SK-N-SH (cell line): ENCODE data around the gene EXOC4. TPM values are rescaled to one million over a fixed set of nuclear protein-coding genes. Genes with fewer than 3 reads are reported as not detected.

Experiments
- CTCF ChIA-PET: fragments of 300-600, 350-600 bp; formaldehyde crosslinking; extraction: SDS; loops from one replicate; lab custom pipeline; 2021; lab: Yijun Ruan, JAX
- POLR2A ChIA-PET: fragments of 350-600 bp; sonication (Branson Sonifier 250); formaldehyde crosslinking; extraction: SDS; loops from one replicate; lab custom pipeline; 2020; ENCODE audit warnings: antibody characterized with exemption, inconsistent platforms; lab: Yijun Ruan, JAX
- DNase-seq: peaks from one replicate; pipeline ENCODE4 v3.0.0; 2012
- H2AFZ ChIP-seq: fragments of 200-600 bp; sonication (generic); 2 replicates; pipeline ENCODE4 v1.8.1; 2016; ENCODE audit warnings: antibody characterized with exemption, mild to moderate bottlenecking, low read depth
- H3F3A ChIP-seq: fragments of 200-600 bp; sonication (generic); replicated peaks from 2 replicates; pipeline ENCODE3; 2016; ENCODE audit warnings: antibody characterized with exemption, mild to moderate bottlenecking; ENCODE audit not compliant: insufficient read depth
- H3K27ac ChIP-seq, 2 experiments: fragments of 200-500 bp in 1 of 2; fragments of 200-600 bp in 1 of 2; sonication (Bioruptor generic) in 1 of 2; sonication (generic), shearing (Covaris generic) in 1 of 2; 2 replicates each; pipeline versions ENCODE4 v1.5.1 to v1.6.1; 2014 to 2016; ENCODE audit warnings: low read depth in 2 of 2, inconsistent platforms in 1 of 2, low read length in 1 of 2, mild to moderate bottlenecking in 1 of 2, mixed read lengths in 1 of 2
- H3K27me3 ChIP-seq: fragments of 200-600 bp; sonication (generic), shearing (Covaris generic); 2 replicates; pipeline ENCODE4 v1.6.1; 2016; ENCODE audit warnings: mixed run types; ENCODE audit not compliant: insufficient read depth
- H3K36me3 ChIP-seq, 2 experiments: fragments of 200-500 bp in 1 of 2; fragments of 200-600 bp in 1 of 2; sonication (Bioruptor generic) in 1 of 2; sonication (generic) in 1 of 2; replicated peaks in 1 of 2; 2 replicates each; pipeline versions ENCODE3 to v1.5.1; 2014 to 2016; ENCODE audit warnings: low read length in 1 of 2, mild to moderate bottlenecking in 1 of 2; ENCODE audit not compliant: insufficient read depth in 2 of 2, control insufficient read depth in 1 of 2
- H3K4me1 ChIP-seq, 2 experiments: fragments of 200-500 bp in 1 of 2; fragments of 200-600 bp in 1 of 2; sonication (Bioruptor generic) in 1 of 2; sonication (generic), shearing (Covaris generic) in 1 of 2; 2 replicates each; pipeline versions ENCODE4 v1.5.1 to v1.6.1; 2014 to 2016; ENCODE audit warnings: low read depth in 1 of 2, low read length in 1 of 2, mixed run types in 1 of 2; ENCODE audit not compliant: insufficient read depth in 2 of 2, control insufficient read depth in 1 of 2
- H3K4me2 ChIP-seq: fragments of 200-600 bp; sonication (generic), shearing (Covaris generic); 2 replicates; pipeline ENCODE4 v1.6.1; 2017; ENCODE audit warnings: mixed run types
- H3K4me3 ChIP-seq, 2 experiments: fragments of 200-500 bp in 1 of 2; fragments of 200-600 bp in 1 of 2; sonication (Bioruptor generic) in 1 of 2; sonication (generic), shearing (Covaris generic) in 1 of 2; 2 replicates each; pipeline versions ENCODE4 v1.5.1 to v1.8.1; 2014 to 2016; ENCODE audit warnings: low read depth in 2 of 2, inconsistent platforms in 1 of 2, low read length in 1 of 2, mild to moderate bottlenecking in 1 of 2, mixed read lengths in 1 of 2, moderate library complexity in 1 of 2
- H3K79me2 ChIP-seq: fragments of 200-600 bp; sonication (generic); 2 replicates; pipeline ENCODE4 v1.8.1; 2017; ENCODE audit warnings: mild to moderate bottlenecking; ENCODE audit not compliant: insufficient read depth
- H3K9ac ChIP-seq: fragments of 200-600 bp; sonication (generic); 2 replicates; pipeline ENCODE4 v1.6.1; 2017; ENCODE audit warnings: mixed run types
- H3K9me2 ChIP-seq: fragments of 200-600 bp; sonication (generic); 2 replicates; pipeline ENCODE4 v1.6.1; 2017; ENCODE audit warnings: mixed run types
- H3K9me3 ChIP-seq: fragments of 200-600 bp; sonication (generic); 2 replicates; pipeline ENCODE4 v1.6.1; 2017; ENCODE audit warnings: mixed run types, mild to moderate bottlenecking, moderate library complexity
- H4K20me1 ChIP-seq: fragments of 200-600 bp; sonication (generic); 2 replicates; pipeline ENCODE4 v1.6.1; 2017; ENCODE audit warnings: mild to moderate bottlenecking, mixed run types; ENCODE audit not compliant: insufficient read depth
- CHD2 ChIP-seq: fragments of 150-350 bp; IDR thresholded peaks from 2 replicates; pipeline ENCODE4 v1.6.1; 2018; ENCODE audit warnings: low read length; ENCODE audit not compliant: partially characterized antibody
- EP300 ChIP-seq, 2 experiments: IDR thresholded peaks; 2 replicates each; pipeline versions ENCODE4 v1.4.0 to v1.6.1; 2012; ENCODE audit warnings: borderline replicate concordance in 1 of 2, low read depth in 1 of 2, low read length in 1 of 2
- FOSL2 ChIP-seq: IDR thresholded peaks from 2 replicates; pipeline ENCODE4 v1.4.0; 2012; ENCODE audit warnings: low read depth, mild to moderate bottlenecking, moderate library complexity, borderline replicate concordance
- FOXJ3 ChIP-seq: sonication (generic); formaldehyde crosslinking; IDR thresholded peaks from 2 replicates; pipeline ENCODE4 v1.5.1; 2020; ENCODE audit warnings: mild to moderate bottlenecking, missing genetic modification reagents
- GATA2 ChIP-seq: sonication (generic); formaldehyde crosslinking; IDR thresholded peaks from 2 replicates; pipeline ENCODE4 v1.5.0; 2020; ENCODE audit warnings: mild to moderate bottlenecking, missing genetic modification reagents
- JUND ChIP-seq: IDR thresholded peaks from 2 replicates; pipeline ENCODE4 v1.4.0; 2012
- MXI1 ChIP-seq: IDR thresholded peaks from 2 replicates; pipeline ENCODE4 v1.6.1; 2012; ENCODE audit warnings: mild to moderate bottlenecking, low read depth, low read length, improper control_type of control experiment
- NRF1 ChIP-seq: IDR thresholded peaks from 2 replicates; pipeline ENCODE4 v1.6.1; 2012; ENCODE audit warnings: low read depth, mild to moderate bottlenecking, low read length
- POLR2AphosphoS5 ChIP-seq: IDR thresholded peaks from 2 replicates; pipeline ENCODE4 v1.6.1; 2012; ENCODE audit warnings: low read depth, low read length
- RAD21 ChIP-seq: IDR thresholded peaks from 2 replicates; pipeline ENCODE4 v1.6.1; 2012; ENCODE audit warnings: mild to moderate bottlenecking, low read length
- RCOR1 ChIP-seq: fragments of 150-350 bp; IDR thresholded peaks from 2 replicates; pipeline ENCODE4 v1.6.1; 2017; ENCODE audit warnings: antibody characterized with exemption, low read length
- RFX5 ChIP-seq: IDR thresholded peaks from 2 replicates; pipeline ENCODE4 v1.6.1; 2012; ENCODE audit warnings: mild to moderate bottlenecking, improper control_type of control experiment, low read length
- RXRA ChIP-seq: IDR thresholded peaks from 2 replicates; pipeline ENCODE4 v1.4.0; 2012; ENCODE audit warnings: low read depth, mild to moderate bottlenecking, borderline replicate concordance
- TAF1 ChIP-seq: IDR thresholded peaks from 2 replicates; pipeline ENCODE4 v1.6.1; 2012; ENCODE audit warnings: low read depth, mild to moderate bottlenecking, low read length, moderate library complexity, borderline replicate concordance
- TCF12 ChIP-seq: IDR thresholded peaks from 2 replicates; pipeline ENCODE4 v1.4.0; 2012
- TEAD4 ChIP-seq: IDR thresholded peaks from 2 replicates; pipeline ENCODE4 v1.4.0; 2012; ENCODE audit warnings: mild to moderate bottlenecking, borderline replicate concordance; ENCODE audit not compliant: insufficient read depth
- WGBS: methylation state at CpG from one replicate; pipeline ENCODE4 v1.1.6; 2017; ENCODE audit warnings: low lambda C conversion rate; 5-methylcytosine and 5-hydroxymethylcytosine counted together
- polyA plus RNA-seq, 3 experiments: library from polyadenylated mRNA; depleted of rRNA; stranded (reverse); fragments of >200 nt; gene quantifications; 2 replicates each; pipeline ENCODE4 v1.2.3, GENCODE V29; 2012
- TF ChIP-seq, protein P1 (sequence below): fragments of 200-600 bp; sonication (generic); IDR thresholded peaks from 2 replicates; pipeline ENCODE4 v1.6.1; 2017; ENCODE audit warnings: antibody characterized with exemption, mild to moderate bottlenecking, moderate library complexity

EXOC4 gene
- polyA plus RNA-seq, 1 of the 3 experiments (the other 2 are of a cell fraction): 37.3 TPM

DNA sequence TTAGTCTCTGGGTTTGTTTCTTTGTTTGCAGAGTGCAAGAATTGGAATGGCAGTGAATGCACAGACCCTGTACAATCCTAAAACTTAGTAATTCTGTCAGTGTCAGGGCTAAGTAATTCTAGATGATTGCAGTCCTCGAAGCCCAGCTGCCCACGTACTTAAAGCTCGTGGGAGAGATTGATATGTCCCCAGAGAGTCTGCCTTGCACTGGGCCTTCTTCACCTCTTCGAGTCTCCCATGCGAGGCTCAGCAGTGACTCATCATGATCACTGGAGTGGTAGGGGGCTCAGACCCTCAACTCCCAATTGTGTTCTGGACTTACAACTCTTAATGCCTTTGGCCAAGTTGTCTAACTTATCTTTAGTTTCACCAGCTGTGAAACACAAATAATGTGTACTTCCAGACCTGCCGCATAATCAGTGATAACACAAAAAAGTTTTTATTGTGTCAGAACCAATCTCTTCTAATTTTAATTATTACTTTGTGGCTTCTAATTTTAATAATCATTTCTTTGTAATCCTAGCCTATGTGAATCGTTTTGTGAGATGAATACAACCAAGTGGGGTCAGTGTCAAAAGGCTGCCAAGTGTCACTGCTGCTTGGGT lies 528.7 kb downstream of the EXOC4 start:
- H3K27ac ChIP-seq: peak overlapping the region in 1 of 2 experiments; percentile 100; a peak in 2 of 4 replicates
- H2AFZ ChIP-seq: no peak overlapping the region
- ChIA-PET CTCF (interaction anchor here (0.8 to 5.4 kb wide), 20 partner anchors 8 to 360 kb away, joined by 3 to 51 read pairs (median 6); no protein-coding TSS in a partner anchor), POLR2A (interaction anchor here (0.9 to 2.4 kb wide), 8 partner anchors 10 to 135 kb away, joined by 3 to 16 read pairs (median 6); no protein-coding TSS in a partner anchor)
- no peaks in the 10 kb centered on the region for H3K9me2 ChIP-seq
- no peak overlapping the region for H3K4me2 ChIP-seq
- no peak overlapping the region for H3K4me3 ChIP-seq
- no peaks in the 10 kb centered on the region for H3F3A ChIP-seq
- WGBS: 77% methylated on average over 7 of the region's 7 CpGs
- peaks cover 0 to 57% of the 10 kb centered on the region in 2 experiments; a peak in 2 of 4 replicates for H3K4me1 ChIP-seq
- H4K20me1 ChIP-seq: no peaks in the 10 kb centered on the region
- no peaks in the 10 kb centered on the region for H3K79me2 ChIP-seq
- H3K27me3 ChIP-seq: no peaks in the 10 kb centered on the region
- peaks cover 7 to 27% of the 10 kb centered on the region in 2 experiments for H3K36me3 ChIP-seq
- no peak for TF ChIP-seq RXRA
- no peak for TF ChIP-seq POLR2AphosphoS5
- TF ChIP-seq TEAD4: no peak
- TF ChIP-seq FOSL2: no peak
- TF ChIP-seq GATA2: peak; percentile 73
- TF ChIP-seq JUND: no peak
- peak; percentile 76 for TF ChIP-seq CHD2
- peak in 1 of 2 experiments; percentile 99; a peak in 2 of 4 replicates for TF ChIP-seq EP300 (IDR thresholded peaks at IDR 0.05; ENCODE audit: borderline replicate concordance in 1 of 2, low read depth in 1 of 2, low read length in 1 of 2)
- TF ChIP-seq FOXJ3: no peak
- TF ChIP-seq NRF1: 0 out of 2 replicates have a peak, but pooled peaks have one; percentile 13
- TF ChIP-seq, protein P1, sequence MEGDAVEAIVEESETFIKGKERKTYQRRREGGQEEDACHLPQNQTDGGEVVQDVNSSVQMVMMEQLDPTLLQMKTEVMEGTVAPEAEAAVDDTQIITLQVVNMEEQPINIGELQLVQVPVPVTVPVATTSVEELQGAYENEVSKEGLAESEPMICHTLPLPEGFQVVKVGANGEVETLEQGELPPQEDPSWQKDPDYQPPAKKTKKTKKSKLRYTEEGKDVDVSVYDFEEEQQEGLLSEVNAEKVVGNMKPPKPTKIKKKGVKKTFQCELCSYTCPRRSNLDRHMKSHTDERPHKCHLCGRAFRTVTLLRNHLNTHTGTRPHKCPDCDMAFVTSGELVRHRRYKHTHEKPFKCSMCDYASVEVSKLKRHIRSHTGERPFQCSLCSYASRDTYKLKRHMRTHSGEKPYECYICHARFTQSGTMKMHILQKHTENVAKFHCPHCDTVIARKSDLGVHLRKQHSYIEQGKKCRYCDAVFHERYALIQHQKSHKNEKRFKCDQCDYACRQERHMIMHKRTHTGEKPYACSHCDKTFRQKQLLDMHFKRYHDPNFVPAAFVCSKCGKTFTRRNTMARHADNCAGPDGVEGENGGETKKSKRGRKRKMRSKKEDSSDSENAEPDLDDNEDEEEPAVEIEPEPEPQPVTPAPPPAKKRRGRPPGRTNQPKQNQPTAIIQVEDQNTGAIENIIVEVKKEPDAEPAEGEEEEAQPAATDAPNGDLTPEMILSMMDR: no peak
- no peak for TF ChIP-seq TAF1
- peak; percentile 38 for TF ChIP-seq RAD21
- no peak for TF ChIP-seq TCF12
- no peaks in the 10 kb centered on the region for H3K9me3 ChIP-seq
- no peak overlapping the region for H3K9ac ChIP-seq
- DNase-seq: peak; percentile 27

DNA sequence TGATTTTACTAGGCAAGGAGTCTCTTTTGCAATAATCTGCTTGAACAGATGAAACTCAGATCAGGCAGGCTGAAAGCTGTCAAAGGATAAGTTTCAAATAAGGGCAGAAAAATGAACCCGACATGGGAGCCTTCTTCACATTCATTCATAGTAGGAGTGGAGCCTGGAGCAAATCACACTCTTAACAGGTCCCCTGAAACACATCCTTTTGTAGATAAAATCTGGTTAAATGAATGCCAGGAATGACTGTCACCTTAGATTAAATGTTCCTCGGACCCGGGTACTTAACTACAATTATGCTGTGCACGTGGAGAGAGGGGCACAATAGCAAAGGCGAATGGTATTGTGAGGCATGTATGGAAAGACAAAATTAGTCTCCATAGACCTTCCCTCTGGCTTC lies 529.6 kb downstream of the EXOC4 start:
- H3K4me1 ChIP-seq: peaks cover 0 to 57% of the 10 kb centered on the region in 2 experiments; a peak in 2 of 4 replicates
- H3K27me3 ChIP-seq: no peaks in the 10 kb centered on the region
- H3K79me2 ChIP-seq: no peaks in the 10 kb centered on the region
- no peak for DNase-seq
- no peaks in the 10 kb centered on the region for H4K20me1 ChIP-seq
- H3F3A ChIP-seq: no peaks in the 10 kb centered on the region
- POLR2A ChIA-PET: interaction anchor here (0.9 to 2.4 kb wide), 11 partner anchors 9 to 135 kb away, joined by 3 to 16 read pairs (median 6); no protein-coding TSS in a partner anchor
- peaks cover 7 to 21% of the 10 kb centered on the region in 2 experiments for H3K36me3 ChIP-seq
- peak overlapping the region in 1 of 2 experiments; percentile 100; a peak in 2 of 4 replicates for H3K27ac ChIP-seq
- no peak overlapping the region for H3K4me2 ChIP-seq
- no peak overlapping the region for H3K4me3 ChIP-seq
- no peak overlapping the region for H2AFZ ChIP-seq
- CTCF ChIA-PET: interaction anchor here (0.6 to 5.4 kb wide), 17 partner anchors 9 to 234 kb away, joined by 3 to 51 read pairs (median 7); no protein-coding TSS in a partner anchor
- no peak for TF ChIP-seq RFX5
- peak; percentile 12 for TF ChIP-seq RAD21
- peak; percentile 60 for TF ChIP-seq RCOR1
- no peak for TF ChIP-seq TAF1
- TF ChIP-seq TCF12: peak; percentile 20; the same call in 1 of the 2 replicates
- TF ChIP-seq MXI1: peak; percentile 35; the same call in 1 of the 2 replicates
- TF ChIP-seq GATA2: peak; percentile 71
- TF ChIP-seq FOXJ3: 0 out of 2 replicates have a peak, but pooled peaks have one; percentile 56
- TF ChIP-seq EP300 (IDR thresholded peaks at IDR 0.05; ENCODE audit: borderline replicate concordance in 1 of 2, low read depth in 1 of 2, low read length in 1 of 2): peak in 1 of 2 experiments; percentile 84; a peak in 1 of 4 replicates
- H3K9me2 ChIP-seq: no peaks in the 10 kb centered on the region
- H3K9ac ChIP-seq: no peak overlapping the region
- 61% methylated on average over 5 of the region's 5 CpGs for WGBS
- no peaks in the 10 kb centered on the region for H3K9me3 ChIP-seq
